Measurements from ENCODE around the gene RPL21. TPM values are rescaled to one million over a fixed set of nuclear protein-coding genes. Genes with fewer than 3 reads are reported as not detected.

RPL21 gene
- total RNA-seq, 1 donor from 2014 or later, result 579 TPM

DNA sequence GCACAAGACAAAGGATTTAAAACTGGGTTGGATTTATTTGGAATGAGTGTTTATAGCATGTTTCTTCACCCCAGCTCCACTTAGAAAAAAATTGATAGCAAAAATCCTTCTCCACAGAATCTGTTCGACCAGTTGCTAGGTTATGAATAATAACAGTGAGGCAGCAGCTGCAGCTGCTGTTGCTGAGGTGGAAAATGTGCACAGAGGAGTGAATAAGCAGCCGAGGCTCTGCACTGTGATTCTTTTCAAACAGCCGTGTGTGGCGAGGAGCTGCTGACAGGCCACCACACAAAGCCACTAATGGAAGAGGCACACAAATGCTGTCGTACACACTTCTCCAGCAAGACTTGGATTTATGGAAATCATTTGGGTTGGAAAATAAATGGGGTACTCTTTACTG is 12.8 kb downstream of the RPL21 start:
- H3K4me3 ChIP-seq, result no peak overlapping the region
- TF ChIP-seq POLR2AphosphoS5 (IDR thresholded peaks at IDR 0.05; ENCODE audit: insufficient read depth in 1 of 2, low read depth in 1 of 2) (no peak), POLR2A (IDR thresholded peaks at IDR 0.05) (no peak)
- TF ChIP-seq, protein P1, sequence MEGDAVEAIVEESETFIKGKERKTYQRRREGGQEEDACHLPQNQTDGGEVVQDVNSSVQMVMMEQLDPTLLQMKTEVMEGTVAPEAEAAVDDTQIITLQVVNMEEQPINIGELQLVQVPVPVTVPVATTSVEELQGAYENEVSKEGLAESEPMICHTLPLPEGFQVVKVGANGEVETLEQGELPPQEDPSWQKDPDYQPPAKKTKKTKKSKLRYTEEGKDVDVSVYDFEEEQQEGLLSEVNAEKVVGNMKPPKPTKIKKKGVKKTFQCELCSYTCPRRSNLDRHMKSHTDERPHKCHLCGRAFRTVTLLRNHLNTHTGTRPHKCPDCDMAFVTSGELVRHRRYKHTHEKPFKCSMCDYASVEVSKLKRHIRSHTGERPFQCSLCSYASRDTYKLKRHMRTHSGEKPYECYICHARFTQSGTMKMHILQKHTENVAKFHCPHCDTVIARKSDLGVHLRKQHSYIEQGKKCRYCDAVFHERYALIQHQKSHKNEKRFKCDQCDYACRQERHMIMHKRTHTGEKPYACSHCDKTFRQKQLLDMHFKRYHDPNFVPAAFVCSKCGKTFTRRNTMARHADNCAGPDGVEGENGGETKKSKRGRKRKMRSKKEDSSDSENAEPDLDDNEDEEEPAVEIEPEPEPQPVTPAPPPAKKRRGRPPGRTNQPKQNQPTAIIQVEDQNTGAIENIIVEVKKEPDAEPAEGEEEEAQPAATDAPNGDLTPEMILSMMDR (IDR thresholded peaks at IDR 0.05), result no peak
- no peaks in the 10 kb centered on the region for H3K9me3 ChIP-seq
- H3K4me1 ChIP-seq, result peaks cover 9% of the 10 kb centered on the region
- H3K27ac ChIP-seq, result no peak overlapping the region
- no peaks in the 10 kb centered on the region for H3K27me3 ChIP-seq
- intact Hi-C loops (cut with DNase I), result no loop called here
- peaks cover 0 to 5% of the 10 kb centered on the region in 2 donors for H3K36me3 ChIP-seq
- no peak for DNase-seq (ENCODE audit: extremely low spot score in 2 of 2)

DNA sequence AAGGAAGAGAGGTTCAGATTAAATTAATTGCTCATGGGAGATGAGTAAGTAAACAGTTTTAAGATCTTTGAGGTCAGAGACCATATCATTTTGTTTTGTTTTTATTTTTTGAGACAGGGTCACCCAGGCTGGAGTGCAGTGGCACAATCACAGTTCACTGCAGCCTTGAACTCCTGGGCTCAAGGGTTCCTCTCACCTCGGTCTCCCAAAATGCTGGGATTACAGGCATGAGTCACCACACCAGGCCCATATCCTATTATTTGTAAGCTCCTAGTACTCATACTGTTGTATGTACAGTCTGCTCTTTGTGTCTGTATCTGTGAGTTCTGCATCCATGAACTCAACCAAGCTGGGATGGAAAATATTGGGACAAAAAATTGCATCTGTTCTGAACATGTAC is 13.3 kb downstream of the RPL21 start:
- no peak overlapping the region for H3K4me3 ChIP-seq
- peaks cover 0 to under 1% of the 10 kb centered on the region in 2 donors for H3K36me3 ChIP-seq
- no peak for DNase-seq (ENCODE audit: extremely low spot score in 2 of 2)
- TF ChIP-seq, protein P1 (IDR thresholded peaks at IDR 0.05), result no peak
- TF ChIP-seq POLR2AphosphoS5 (IDR thresholded peaks at IDR 0.05; ENCODE audit: insufficient read depth in 1 of 2, low read depth in 1 of 2) (no peak), POLR2A (IDR thresholded peaks at IDR 0.05) (no peak)
- no peak overlapping the region for H3K27ac ChIP-seq
- H3K27me3 ChIP-seq, result no peaks in the 10 kb centered on the region
- peaks cover 14% of the 10 kb centered on the region for H3K4me1 ChIP-seq
- intact Hi-C loops (cut with DNase I), result no loop called here
- no peaks in the 10 kb centered on the region for H3K9me3 ChIP-seq

DNA sequence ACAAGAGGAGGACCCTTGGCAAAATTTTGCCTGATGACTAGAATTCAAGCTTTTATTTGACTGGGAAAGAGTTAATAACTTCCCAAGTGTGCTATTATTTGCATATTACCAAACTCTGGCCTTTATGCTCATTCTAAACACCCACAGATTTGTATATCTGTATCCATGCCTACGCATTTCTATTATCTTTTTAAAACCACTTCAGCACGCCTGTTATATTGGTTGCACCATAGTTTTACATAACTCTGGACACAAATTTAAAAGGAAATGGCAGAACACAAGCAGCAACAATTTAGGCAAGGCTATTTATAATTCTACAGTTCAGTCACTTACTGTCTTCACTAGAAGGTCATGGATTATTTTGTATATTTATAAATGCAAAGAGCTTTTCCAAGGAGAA is 15.6 kb downstream of the RPL21 start:
- intact Hi-C loops (cut with DNase I), result no loop called here
- Histone ChIP-seq H3K9me3 (no peaks in the 10 kb centered on the region), H3K4me1 (peaks cover 29% of the 10 kb centered on the region), H3K36me3 (no peaks in the 10 kb centered on the region), H3K4me3 (no peak overlapping the region), H3K27ac (no peak overlapping the region), H3K27me3 (no peaks in the 10 kb centered on the region)
- TF ChIP-seq POLR2AphosphoS5 (IDR thresholded peaks at IDR 0.05; ENCODE audit: insufficient read depth in 1 of 2, low read depth in 1 of 2) (no peak), POLR2A (IDR thresholded peaks at IDR 0.05) (no peak)
- DNase-seq (ENCODE audit: extremely low spot score in 2 of 2), result no peak

DNA sequence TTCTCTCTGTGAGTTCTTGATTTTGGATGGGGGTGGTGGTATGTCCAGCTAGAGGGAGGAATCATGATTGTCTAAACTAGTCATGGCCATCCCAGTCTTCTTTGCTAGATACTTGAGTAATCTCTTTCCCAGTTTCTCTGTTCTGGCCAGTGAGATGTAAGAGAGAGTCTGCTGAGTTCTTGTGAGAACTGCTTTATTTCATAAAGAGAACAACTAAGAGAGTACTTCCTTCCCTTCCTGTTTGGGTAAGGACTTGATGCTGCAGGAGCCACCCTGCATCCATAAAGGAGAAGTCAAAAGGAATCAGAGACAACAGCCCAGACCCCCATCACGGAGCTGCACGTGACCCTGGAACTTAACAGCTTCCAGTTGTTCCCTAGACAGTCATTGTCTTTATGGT is 16.2 kb downstream of the RPL21 start:
- no peak for DNase-seq (ENCODE audit: extremely low spot score in 2 of 2)
- TF ChIP-seq POLR2A (IDR thresholded peaks at IDR 0.05), result no peak
- TF ChIP-seq, protein P1 (IDR thresholded peaks at IDR 0.05), result no peak
- TF ChIP-seq POLR2AphosphoS5 (IDR thresholded peaks at IDR 0.05; ENCODE audit: insufficient read depth in 1 of 2, low read depth in 1 of 2), result no peak
- Histone ChIP-seq H3K36me3 (no peaks in the 10 kb centered on the region), H3K9me3 (no peaks in the 10 kb centered on the region), H3K27me3 (no peaks in the 10 kb centered on the region), H3K4me1 (peaks cover 34% of the 10 kb centered on the region), H3K4me3 (no peak overlapping the region), H3K27ac (no peak overlapping the region)
- intact Hi-C loops (cut with DNase I), result no loop called here

DNA sequence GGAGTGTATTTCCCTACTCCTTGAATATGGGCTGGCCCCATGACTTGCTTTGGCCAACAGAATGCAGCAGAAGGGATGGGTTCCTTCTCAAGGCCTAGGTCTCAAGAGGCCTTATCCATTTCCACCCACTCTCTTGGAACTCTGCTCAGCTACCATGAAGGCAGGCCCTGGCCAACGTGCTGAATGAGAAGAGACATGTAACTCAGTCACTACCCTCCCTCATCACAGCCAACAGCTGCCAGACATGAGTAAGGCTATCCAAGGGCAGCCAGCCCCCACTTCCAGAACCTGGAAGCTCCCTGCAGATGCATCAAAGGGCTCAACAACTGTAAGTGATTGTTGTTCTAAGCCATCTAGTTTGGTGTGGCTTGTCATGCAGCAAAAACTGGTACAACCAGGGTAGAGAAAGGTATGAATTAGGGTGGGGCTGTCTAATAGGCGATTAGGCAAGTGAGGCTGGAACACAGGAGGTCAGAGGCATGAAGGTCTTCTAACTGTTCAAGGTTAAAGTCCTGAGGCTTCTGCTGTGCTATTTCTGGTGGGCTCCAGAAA is 17.8 kb downstream of the RPL21 start:
- H3K36me3 ChIP-seq, result no peaks in the 10 kb centered on the region
- DNase-seq (ENCODE audit: extremely low spot score in 2 of 2), result no peak
- H3K27ac ChIP-seq, result no peak overlapping the region
- no peaks in the 10 kb centered on the region for H3K27me3 ChIP-seq
- no peak overlapping the region for H3K4me3 ChIP-seq
- peaks cover 40% of the 10 kb centered on the region for H3K4me1 ChIP-seq
- TF ChIP-seq POLR2A (IDR thresholded peaks at IDR 0.05), result no peak
- TF ChIP-seq, protein P1 (IDR thresholded peaks at IDR 0.05), result no peak
- no peak for TF ChIP-seq POLR2AphosphoS5 (IDR thresholded peaks at IDR 0.05; ENCODE audit: insufficient read depth in 1 of 2, low read depth in 1 of 2)
- intact Hi-C loops (cut with DNase I), result no loop called here
- no peaks in the 10 kb centered on the region for H3K9me3 ChIP-seq
